Esophagus squamous epithelium (tissue), 5 donors: ENCODE results near the gene RBFOX2. TPM values are rescaled to one million over a fixed set of nuclear protein-coding genes. Genes with fewer than 3 reads are reported as not detected.
A peak's percentile ranks its signal among the peaks of the same experiment; 100 is the strongest.

ENCODE experiments used
- DNase-seq: peaks from one replicate; lab custom pipeline; 2025; lab: John Stamatoyannopoulos, UW
- H3K27ac ChIP-seq, 4 donors: fragments of 200-600 bp; sonication (generic); one replicate each; pipeline ENCODE4 v1.5.1; 2016 to 2019; ENCODE audit warnings: mild to moderate bottlenecking in 1 of 4
- H3K27me3 ChIP-seq, 4 donors: fragments of 200-600 bp; sonication (generic); 1 replicate in 3 of 4; 2 replicates in 1 of 4; pipeline versions ENCODE4 v1.5.1 to v1.6.0; 2017 to 2021; ENCODE audit warnings: antibody characterized with exemption in 1 of 4
- H3K36me3 ChIP-seq, 3 donors: fragments of 200-600 bp; sonication (generic); one replicate each; pipeline ENCODE4 v1.5.1; 2016 to 2019
- H3K4me1 ChIP-seq, 3 donors: fragments of 200-600 bp; sonication (generic); one replicate each; pipeline ENCODE4 v1.5.1; 2017 to 2019
- H3K4me3 ChIP-seq, 4 donors: fragments of 200-600 bp; sonication (generic); 1 replicate in 3 of 4; 2 replicates in 1 of 4; pipeline ENCODE4 v1.5.1; 2016 to 2019; ENCODE audit warnings: mild to moderate bottlenecking in 2 of 4, moderate library complexity in 1 of 4
- H3K9me3 ChIP-seq, 3 donors: fragments of 200-600 bp; sonication (generic); one replicate each; pipeline ENCODE4 v1.5.1; 2016 to 2019
- POLR2A ChIP-seq, 4 donors: fragments of 450-650 bp; IDR thresholded peaks; one replicate each; pipeline ENCODE4 v1.6.1; 2017; ENCODE audit warnings: antibody characterized with exemption in 4 of 4, mild to moderate bottlenecking in 4 of 4, moderate library complexity in 3 of 4
- WGBS, 2 donors: methylation state at CpG; one replicate each; pipeline ENCODE4 v1.1.5; 2018; 5-methylcytosine and 5-hydroxymethylcytosine counted together
- intact Hi-C: fragments of 100-400 bp; cut with DNase I; formaldehyde crosslinking; loops from one replicate; pipeline ENCODE4 v1.15.0; 2022
- total RNA-seq, 4 donors: library from RNA; depleted of rRNA; stranded (reverse); fragments of >200 nt; gene quantifications; one replicate each; pipeline ENCODE4 v1.1.0, GENCODE V29; 2016
- TF ChIP-seq, protein P1 (sequence below), 6 experiments: fragments of 450-650 bp in 4 of 6; fragments of 200-600 bp in 2 of 6; sonication (generic) in 2 of 6; IDR thresholded peaks; one replicate each; pipeline ENCODE4 v1.5.1; 2016 to 2019; ENCODE audit warnings: antibody characterized with exemption in 6 of 6, mild to moderate bottlenecking in 4 of 6, moderate library complexity in 4 of 6
- donor health status: DM: yes; HTN: yes; CAD: no.

The RBFOX2 gene
- total RNA-seq, 4 donors from 2014 or later, result 33.3 to 69.6 (median 46.3) TPM

GRCh38 chr22:36029406-36029755, 757 bp upstream of the RBFOX2 start:
- Histone ChIP-seq H3K4me3 (peak overlapping the region; percentile 78 to 97 (median 86)), H3K9me3 (no peaks in the 10 kb centered on the region), H3K4me1 (peaks cover 5 to 41% (median 11%) of the 10 kb centered on the region in 3 donors), H3K27me3 (no peaks in the 10 kb centered on the region), H3K36me3 (peaks cover 0 to 4% (median 0%) of the 10 kb centered on the region in 3 donors), H3K27ac (peak overlapping the region; percentile 91 to 96 (median 94))
- intact Hi-C loops, result no loop called here
- DNase-seq, result no peak
- 26 to 31% methylated on average over 7 of the region's 7 CpGs for WGBS, 2 donors
- TF ChIP-seq, protein P1, sequence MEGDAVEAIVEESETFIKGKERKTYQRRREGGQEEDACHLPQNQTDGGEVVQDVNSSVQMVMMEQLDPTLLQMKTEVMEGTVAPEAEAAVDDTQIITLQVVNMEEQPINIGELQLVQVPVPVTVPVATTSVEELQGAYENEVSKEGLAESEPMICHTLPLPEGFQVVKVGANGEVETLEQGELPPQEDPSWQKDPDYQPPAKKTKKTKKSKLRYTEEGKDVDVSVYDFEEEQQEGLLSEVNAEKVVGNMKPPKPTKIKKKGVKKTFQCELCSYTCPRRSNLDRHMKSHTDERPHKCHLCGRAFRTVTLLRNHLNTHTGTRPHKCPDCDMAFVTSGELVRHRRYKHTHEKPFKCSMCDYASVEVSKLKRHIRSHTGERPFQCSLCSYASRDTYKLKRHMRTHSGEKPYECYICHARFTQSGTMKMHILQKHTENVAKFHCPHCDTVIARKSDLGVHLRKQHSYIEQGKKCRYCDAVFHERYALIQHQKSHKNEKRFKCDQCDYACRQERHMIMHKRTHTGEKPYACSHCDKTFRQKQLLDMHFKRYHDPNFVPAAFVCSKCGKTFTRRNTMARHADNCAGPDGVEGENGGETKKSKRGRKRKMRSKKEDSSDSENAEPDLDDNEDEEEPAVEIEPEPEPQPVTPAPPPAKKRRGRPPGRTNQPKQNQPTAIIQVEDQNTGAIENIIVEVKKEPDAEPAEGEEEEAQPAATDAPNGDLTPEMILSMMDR (IDR thresholded peaks at IDR 0.05), result no peak
- peak in 1 of 4 donors; percentile 2 for TF ChIP-seq POLR2A (IDR thresholded peaks at IDR 0.05)

- intact Hi-C loops, result no loop called here
- WGBS, 2 donors, result 0 to 2% methylated on average over 5 to 24 of the region's 87 CpGs
- peak overlapping the region; percentile 91 to 96 (median 94) for H3K27ac ChIP-seq
- no peak for TF ChIP-seq POLR2A (IDR thresholded peaks at IDR 0.05)
- TF ChIP-seq, protein P1 (IDR thresholded peaks at IDR 0.05), result peak in 1 of 6 experiments; percentile 4
- H3K36me3 ChIP-seq, result peaks cover 0 to 4% (median 0%) of the 10 kb centered on the region in 3 donors
- no peaks in the 10 kb centered on the region for H3K9me3 ChIP-seq
- H3K27me3 ChIP-seq, result no peaks in the 10 kb centered on the region
- H3K4me1 ChIP-seq, result peaks cover 5 to 54% (median 12%) of the 10 kb centered on the region in 3 donors
- no peak for DNase-seq
- peak overlapping the region; percentile 78 to 97 (median 86) for H3K4me3 ChIP-seq
Measured at GRCh38 chr22:36027935-36028645, 534 bp downstream of the RBFOX2 start.

- H3K9me3 ChIP-seq, result no peaks in the 10 kb centered on the region
- 0 to 3% methylated on average over 7 of the region's 7 CpGs for WGBS, 2 donors
- H3K27me3 ChIP-seq, result no peaks in the 10 kb centered on the region
- peak overlapping the region; percentile 78 to 97 (median 86) for H3K4me3 ChIP-seq
- TF ChIP-seq, protein P1 (IDR thresholded peaks at IDR 0.05), result no peak
- TF ChIP-seq POLR2A (IDR thresholded peaks at IDR 0.05), result no peak
- peaks cover 5 to 60% (median 17%) of the 10 kb centered on the region in 3 donors for H3K4me1 ChIP-seq
- DNase-seq, result no peak
- intact Hi-C loops, result no loop called here
- H3K36me3 ChIP-seq, result peaks cover 0 to 4% (median 0%) of the 10 kb centered on the region in 3 donors
- peak overlapping the region; percentile 91 to 96 (median 94) for H3K27ac ChIP-seq
Measured at GRCh38 chr22:36027579-36027934, 1.1 kb downstream of the RBFOX2 start.

DNA sequence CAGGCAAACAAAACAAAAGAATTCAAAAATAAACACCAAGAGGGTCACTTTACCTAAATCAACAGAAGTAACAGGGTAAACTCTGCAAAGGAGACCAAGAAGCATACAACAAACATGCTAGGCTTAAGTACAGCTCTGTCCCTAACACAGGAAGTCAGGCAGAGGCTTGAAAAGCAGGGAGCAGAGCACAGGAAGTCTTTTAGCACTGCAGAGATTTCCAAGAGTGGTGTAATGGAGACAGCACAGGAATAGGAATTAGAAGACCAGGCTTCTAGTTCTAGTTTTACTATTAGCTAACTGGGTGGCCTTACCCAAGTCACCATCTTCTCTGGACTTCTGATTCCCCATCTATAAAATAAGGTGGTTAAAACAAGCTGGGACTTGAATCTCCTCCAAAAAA, 1.9 kb downstream of the RBFOX2 start:
- no peak for DNase-seq
- Histone ChIP-seq H3K9me3 (no peaks in the 10 kb centered on the region), H3K27me3 (no peaks in the 10 kb centered on the region), H3K27ac (peak overlapping the region; percentile 22 to 96 (median 94)), H3K36me3 (peaks cover 0 to 4% (median 0%) of the 10 kb centered on the region in 3 donors), H3K4me1 (peaks cover 5 to 68% (median 23%) of the 10 kb centered on the region in 3 donors), H3K4me3 (peak overlapping the region; percentile 78 to 97 (median 86))
- intact Hi-C loops, result no loop called here
- TF ChIP-seq POLR2A (IDR thresholded peaks at IDR 0.05), result no peak
- TF ChIP-seq, protein P1 (IDR thresholded peaks at IDR 0.05), result no peak

DNA sequence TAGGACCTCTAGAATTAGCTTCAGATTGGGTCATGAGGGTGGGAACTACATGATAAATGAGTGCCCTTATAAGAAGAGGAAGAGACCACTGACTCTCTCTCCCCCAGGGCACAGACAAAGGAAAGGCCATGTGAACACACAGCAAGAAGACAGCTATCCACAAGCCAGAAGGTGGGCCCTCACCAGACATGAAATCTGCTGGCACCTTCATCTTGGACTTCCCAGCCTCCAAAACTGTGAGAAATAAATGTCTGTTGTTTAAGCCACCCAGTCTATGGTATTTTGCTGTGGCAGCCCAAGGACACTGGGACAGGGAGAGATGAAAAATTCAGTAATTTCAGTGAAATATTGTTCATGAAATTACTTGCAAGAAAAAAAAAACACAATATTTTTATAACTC, 5.9 kb downstream of the RBFOX2 start:
- H3K27ac ChIP-seq, result peak overlapping the region; percentile 14 to 76 (median 72)
- peak overlapping the region in 1 of 4 donors; percentile 5 for H3K4me3 ChIP-seq
- H3K9me3 ChIP-seq, result no peaks in the 10 kb centered on the region
- intact Hi-C loops, result no loop called here
- peaks cover 5 to 78% (median 34%) of the 10 kb centered on the region in 3 donors for H3K4me1 ChIP-seq
- TF ChIP-seq POLR2A (IDR thresholded peaks at IDR 0.05), result no peak
- TF ChIP-seq, protein P1 (IDR thresholded peaks at IDR 0.05), result no peak
- H3K36me3 ChIP-seq, result peaks cover 0 to 4% (median 0%) of the 10 kb centered on the region in 3 donors
- H3K27me3 ChIP-seq, result no peaks in the 10 kb centered on the region
- no peak for DNase-seq
